Activated CD8-positive, alpha-beta memory T cell treated with anti-CD3 and anti-CD28 coated beads, Interleukin-2, amount 50 U/mL, for 4 hours (primary cell): Measurements from ENCODE around the gene SLC34A3.
"Not testable (repeated sequence)": the region's sequence is repeated elsewhere in the genome, so short reads cannot be mapped to it uniquely, and the experiment has no call there.

ENCODE experiments used
- DNase-seq: peaks from one replicate; pipeline ENCODE4 v3.0.0-alpha.2; 2020

Gene SLC34A3

DNA sequence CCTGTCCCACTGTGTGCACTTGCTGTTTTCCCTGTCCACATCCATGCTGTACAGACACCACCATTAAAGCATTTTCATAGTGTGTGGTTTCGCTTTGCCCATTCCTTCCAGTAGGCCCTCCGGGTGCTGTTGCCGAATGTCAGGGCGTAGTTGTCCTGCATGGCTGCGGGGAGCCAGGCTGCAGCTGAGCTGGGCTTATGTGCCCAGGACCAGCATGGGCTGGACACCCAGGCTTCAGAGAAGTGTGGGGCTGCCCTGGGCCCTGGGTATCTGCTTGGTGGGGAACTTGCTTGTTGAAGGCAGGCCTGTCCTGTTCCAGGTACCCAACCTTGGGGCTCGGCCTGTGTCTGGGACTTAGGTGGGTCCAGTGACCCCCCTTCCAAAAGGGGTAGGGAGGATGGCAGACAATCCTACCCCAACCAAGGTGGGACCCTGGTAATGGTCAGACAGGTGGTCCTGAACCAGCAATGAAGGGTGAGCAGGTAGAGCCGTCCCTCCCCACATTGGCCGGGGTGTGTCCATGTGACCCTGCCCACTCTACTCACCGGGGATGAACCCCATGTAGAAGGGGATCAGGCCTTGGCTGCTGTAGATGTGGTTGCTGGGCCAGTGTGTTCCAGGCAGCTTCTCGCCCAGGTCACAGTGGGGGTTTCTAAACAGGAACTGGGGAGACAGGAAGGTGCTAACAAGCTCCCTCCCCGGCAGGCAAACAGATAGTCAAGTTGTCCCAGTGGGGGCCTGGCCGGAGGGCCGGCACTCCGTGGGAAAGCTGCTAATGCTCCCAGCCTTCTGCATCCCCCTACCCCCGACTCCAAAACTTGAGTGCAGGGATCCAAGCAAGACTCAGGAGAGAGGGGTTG lies 13.2 kb downstream of the SLC34A3 start:
- no peak for DNase-seq

DNA sequence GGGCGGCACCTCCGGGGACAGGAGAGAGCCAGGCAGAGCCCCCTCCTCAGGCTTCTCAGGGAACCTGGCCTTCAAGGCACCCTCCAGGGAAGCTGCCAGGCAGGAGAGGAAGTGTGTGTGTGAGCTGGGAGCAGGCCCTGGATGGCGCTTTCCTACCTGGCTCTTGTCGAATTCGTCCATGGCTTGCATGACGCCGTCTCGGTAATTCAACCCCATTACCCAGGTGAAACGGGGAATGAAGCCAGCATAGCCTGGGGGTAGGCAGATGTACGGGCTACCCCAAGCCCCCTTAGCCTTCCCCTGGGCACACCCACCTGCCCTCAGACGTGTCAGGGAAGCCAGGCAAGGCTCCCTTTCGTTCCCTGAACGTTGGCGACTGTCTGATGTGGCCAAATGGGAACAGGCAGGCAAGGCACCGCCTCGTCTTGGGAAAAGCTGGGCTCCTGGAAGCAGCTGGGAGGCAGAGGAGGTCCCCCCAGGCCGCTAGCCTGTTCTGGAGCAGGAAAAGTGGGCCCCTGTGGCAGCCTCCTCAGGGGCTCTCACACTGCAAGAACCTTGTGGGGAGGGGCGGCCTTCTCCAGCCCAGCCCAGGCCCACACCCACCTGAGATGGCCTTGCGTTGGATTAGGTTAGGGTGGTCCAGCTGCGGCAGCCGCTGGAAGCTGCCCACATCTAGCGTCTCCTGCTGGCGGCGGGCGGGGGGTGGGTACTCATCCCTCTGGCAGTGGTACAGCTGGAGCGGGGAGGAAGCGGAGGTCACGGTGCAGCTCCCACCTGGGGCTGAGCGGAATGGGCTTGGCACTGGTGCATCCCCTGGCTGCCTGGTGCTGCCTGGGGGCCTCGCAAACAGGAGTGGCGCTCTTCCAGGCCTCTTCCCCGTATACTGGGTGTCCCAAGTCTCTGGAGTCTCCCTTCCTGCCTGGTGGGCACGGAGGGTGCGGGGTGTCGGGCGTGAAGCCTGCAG lies 14.1 kb downstream of the SLC34A3 start:
- no peak for DNase-seq

DNA sequence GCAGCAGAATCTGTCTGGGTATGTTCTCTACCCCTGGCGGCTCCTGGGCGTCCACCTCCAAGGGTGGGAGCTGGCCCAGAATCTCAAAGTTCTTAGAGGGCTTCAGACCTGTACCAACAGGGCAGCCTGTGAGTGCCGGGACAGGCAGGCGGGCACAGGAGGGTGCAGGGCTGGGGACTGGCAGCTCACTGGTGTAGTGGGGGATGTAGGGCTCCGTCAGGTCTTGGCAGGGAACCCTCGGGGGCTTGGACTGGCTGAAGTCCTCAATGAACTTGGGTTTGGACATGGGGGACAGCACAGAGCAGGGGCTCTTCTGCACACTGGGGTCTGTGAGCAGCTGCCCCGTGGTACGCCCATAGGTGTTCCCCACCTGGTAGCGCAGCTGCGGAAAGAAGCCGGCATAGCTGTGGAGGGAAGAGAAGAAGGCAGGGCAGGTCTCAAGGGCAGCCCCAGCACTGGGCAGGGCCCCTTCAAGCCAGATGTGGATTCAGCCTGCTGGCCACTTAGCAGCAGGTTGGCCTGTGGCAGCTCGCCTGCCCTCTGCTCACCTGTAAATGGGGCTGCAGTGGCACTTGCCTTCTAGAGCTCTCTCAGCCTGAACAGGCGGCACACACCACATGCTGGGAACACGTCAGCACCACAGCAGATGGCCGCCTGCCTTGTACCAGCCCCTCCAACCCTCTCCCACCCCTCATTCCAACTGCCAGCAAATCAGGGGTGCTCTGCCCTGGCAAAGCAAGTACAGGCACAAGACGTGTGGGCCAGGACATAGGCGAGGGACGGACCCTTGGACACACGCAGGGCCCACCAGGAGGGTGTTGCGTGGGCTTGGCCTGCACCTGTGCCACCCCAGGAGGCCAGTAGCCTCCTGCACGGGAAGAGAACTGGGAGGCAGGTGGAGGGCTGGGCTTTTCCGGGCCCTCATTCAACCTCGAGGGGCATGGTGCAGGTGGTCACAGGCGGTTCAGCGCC lies 15.0 kb downstream of the SLC34A3 start:
- DNase-seq: no peak

GRCh38 chr9:137247135-137247915 lies 16.6 kb downstream of the SLC34A3 start:
- no peak for DNase-seq

GRCh38 chr9:137247916-137248175 lies 17.1 kb downstream of the SLC34A3 start:
- DNase-seq: no peak

DNA sequence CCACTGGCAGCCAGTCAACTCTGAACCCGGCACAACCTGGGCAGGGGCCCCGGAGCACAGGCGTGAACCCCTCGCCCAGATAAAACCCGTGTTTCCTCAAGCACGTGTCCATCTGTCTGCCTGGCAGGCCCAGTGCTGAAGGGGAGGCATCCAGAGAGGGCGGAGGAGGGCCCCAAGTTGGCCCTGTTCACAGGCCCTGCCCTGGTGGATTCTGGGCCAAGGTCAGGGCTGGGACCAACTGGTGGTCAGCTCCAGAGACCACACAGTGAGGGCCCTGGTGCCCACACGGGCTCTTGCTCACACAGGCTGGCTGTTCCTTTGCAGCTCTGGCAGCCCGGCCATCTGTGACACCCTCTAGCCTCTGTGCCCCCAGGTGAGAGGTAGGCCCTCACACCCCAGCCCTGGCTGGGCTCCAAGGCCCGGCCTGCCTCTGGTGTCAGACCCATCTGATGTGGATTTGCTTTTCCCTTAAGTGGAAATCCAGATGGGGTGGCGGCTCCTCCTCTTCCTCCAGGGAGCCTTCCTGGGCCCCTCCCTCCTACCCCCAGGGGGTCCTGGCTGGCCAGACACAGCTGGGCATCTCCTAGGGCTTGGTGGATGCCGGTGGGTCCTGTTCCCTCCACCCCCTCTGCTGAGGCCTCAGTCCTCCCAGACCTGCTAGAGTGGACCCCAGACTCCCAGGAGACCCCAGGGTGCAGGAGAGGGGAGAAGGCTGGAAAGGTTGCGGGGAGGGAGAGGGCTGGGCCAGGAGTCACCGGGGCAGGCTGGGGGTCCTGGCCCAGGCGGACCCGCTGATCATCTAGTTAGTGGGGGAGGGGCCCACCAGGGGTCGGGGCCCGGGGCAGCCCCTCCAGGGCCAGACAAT lies 19.9 kb downstream of the SLC34A3 start:
- DNase-seq: no peak

DNA sequence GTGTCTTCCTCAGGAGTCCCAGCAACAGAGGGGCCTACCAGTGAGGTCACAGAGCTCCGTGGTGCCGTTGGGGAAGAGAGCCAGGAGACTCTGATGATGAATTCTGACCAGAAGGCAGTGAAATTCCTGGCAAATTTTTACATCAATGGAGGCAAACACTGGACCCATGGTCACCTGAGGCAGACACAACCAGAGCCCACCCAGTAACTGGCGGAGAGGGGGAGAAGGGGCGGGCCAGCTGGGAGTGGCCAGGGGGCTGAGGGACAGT lies 20.4 kb downstream of the SLC34A3 start, which contains the start of gene STPG3:
Gene STPG3 (plus strand): TSS at position 93 of the 268 bp plus-strand sequence. CDS start 1 bp downstream, at position 94.
- DNase-seq: no peak

DNA sequence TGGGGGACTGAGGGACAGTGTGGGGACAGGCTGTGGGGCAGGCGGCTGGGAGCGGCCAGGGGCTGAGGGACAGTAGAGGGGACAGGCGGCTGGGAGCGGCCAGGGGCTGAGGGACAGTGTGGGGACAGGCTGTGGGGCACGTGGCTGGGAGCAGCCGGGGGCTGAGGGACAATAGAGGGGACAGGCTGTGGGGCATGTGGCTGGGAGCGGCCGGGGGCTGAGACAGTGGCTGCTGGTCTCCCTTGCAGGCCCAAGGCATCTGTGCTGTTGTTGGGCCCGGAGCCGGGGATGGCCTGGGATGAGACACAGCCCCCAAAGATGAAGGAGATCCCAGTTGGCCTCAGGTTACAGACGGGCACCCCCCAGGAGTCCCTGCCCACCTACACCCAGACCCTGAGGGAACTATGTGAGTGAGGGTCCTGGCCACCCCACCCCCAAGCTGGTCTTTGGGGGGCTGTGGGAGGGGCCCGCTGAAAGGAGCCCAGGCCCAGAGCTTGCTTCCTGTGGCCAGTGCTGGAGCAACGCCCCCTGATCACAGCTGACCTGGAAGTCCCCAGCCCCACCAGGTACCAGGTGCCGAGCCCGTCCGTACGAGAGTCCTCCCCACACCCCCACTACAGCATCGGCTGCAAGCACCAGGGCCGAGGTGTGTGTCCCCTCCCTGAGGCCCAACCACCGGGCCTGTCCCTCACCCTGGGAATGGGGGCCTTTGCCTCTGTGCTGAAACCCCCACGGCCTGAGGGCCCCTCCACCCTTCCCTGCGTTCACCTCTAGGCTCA lies 21.0 kb downstream of the SLC34A3 start:
- DNase-seq: no peak

GRCh38 chr9:137252555-137253506 lies 22.1 kb downstream of the SLC34A3 start:
- no peak for DNase-seq

DNA sequence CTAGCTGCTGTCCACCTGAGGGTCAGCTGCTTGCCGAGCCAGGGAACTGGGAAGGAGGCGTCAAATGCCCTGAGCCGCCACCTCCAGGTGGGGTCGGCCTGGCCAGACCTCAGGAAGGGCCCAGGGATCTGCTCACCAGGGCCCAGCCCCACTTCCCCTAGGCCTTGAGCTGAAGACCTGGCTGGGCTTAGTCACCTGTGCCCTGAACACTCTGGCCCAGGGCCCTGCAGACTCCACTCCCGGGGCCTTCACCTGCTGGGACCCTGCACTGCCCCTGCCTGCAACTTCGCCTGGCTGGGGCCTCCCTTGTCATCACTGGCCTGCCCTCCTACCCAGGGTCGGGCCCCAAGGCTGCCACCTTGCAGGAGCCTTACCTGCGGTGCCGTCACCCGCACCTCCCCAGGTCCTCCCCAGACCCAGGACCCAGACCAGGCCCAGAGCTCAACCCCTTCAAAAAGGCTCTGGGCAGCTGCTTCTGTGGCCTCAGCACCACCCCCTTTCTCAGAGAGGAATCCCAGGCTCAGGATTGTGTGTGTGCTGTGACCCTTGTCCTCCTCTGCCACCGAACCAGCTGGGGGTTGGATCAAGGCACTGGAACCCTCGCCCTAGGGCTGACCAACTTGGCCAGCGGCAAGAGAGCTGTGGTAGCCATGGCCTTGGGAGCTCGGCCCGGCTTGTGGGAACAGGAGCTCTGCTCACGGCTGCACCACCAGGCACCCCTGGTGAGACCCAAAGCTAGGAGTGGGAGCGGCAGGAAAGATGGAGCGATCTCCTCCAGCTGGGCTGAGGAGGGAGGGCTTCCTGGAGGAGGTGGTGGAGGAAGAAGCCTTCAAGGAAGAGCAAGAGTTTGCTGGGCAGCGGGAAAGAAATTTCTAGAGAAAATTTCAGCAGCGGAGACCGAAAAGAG lies 23.3 kb downstream of the SLC34A3 start:
- no peak for DNase-seq

DNA sequence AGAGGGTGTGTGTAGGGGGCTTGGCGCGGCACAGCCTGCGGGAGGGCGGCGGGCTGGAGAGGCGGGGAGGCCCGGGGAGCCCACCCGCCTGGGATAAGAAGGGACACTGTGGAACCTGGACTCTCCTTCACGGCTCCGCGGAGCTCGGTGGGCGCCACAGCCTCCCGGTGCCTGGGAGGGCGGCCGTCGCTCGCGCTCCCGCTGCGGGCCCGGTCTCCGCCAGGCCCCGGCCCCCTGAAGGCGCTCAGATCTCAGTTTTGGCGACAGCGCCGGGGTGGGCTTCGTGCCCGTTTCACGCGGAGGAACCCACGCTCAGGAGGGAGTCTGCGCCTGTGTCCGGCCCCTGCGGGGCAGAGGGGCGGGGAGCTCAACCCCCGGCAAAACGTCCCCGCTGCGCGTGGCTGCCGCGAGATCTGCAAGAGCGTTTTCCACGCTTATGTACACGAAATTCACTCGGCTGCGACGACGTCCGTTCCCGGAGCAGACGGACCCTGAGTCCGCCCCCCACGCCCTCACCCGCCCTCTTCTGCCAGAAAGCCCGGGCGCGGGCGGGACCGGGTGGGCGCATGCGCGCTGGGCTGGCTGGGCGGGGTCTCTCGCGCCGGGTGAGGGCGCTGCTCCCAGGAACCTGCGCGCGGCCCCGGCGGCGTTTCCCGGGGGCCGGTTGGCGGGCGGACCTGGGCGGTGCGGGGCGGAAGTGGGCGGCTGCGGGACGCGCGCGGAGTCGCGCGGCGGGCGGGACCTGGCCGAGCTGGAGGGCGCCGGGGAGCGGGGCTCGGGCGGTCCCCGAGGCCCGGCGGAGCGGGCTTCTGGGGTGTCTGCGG lies 24.1 kb downstream of the SLC34A3 start, which contains the start of gene NELFB:
Gene NELFB (plus strand): TSS at position 704 of the 824 bp plus-strand sequence.
- peak; percentile 97 for DNase-seq

- no peak for DNase-seq
These were observed 24.9 kb downstream of the SLC34A3 start for GRCh38 chr9:137255448-137256114.

DNA sequence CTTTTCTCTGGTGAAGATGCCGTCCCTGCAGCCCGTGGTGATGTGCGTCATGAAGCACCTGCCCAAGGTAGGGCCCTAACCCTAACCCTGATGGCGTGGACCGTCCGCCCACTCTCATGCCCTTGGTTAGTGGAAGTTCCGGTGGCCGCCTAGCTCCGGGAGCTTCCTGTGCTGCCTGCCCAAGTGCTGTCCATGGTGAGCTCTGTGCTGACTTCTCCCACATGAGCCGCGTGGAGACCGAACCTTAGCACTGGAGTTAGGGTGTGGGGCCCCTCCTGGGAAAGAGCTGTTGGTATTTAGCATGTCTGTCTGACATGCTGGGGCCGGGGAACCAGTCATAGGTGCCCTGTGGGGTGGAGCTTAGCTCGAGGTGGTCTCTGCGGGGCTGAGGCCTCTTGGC lies 25.7 kb downstream of the SLC34A3 start:
- DNase-seq: no peak

- DNase-seq: no peak
These were observed 26.2 kb downstream of the SLC34A3 start for GRCh38 chr9:137256856-137257255.

DNA sequence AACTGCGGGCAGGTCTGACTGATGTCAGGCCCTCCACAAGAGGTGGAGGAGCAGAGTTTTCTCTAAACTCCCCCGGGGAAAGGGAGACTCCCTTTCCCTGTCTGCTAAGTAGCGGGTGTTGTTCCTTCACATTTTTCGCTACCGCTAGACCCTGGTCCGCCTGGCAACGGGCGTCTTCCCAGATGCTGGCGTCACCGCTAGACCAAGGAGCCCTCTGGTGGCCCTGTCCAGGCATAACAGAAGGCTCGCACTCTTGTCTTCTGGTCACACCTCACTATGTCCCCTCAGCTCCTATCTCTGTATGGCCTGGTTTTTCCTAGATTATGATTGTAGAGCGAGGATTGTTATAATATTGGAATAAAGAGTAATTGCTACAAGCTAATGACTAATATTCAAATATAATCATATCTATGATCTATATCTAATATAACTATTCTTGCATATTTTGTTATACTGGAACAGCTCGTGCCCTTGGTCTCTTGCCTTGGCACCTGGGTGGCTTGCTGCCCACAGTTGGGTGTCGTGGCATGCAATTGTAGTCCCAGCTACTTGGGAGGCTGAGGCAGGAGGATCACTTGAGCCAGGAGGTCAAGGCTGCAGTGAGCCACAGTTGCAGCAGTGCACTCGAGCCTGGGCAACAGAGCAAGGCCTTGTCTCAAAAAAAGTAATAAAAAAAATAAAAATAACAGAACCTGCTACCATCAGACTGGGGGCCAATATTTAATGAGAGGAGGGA lies 31.6 kb downstream of the SLC34A3 start:
- not testable (repeated sequence) for DNase-seq

GRCh38 chr9:137262909-137263285 lies 32.2 kb downstream of the SLC34A3 start:
- no peak for DNase-seq
